Measurements from ENCODE around the gene OR5T3. TPM values are rescaled to one million over a fixed set of nuclear protein-coding genes. Genes with fewer than 3 reads are reported as not detected.
"Not testable (repeated sequence)": the region's sequence is repeated elsewhere in the genome, so short reads cannot be mapped to it uniquely, and the experiment has no call there.

Gene OR5T3
- total RNA-seq (not detected), total RNA-seq (0 reads per million in 2 donors)

GRCh38 chr11:56251954-56252353 lies at the start of gene OR5T3:
OR5T3 (plus strand) TSS chr11:56252254; CDS start chr11:56252254, 0 bp downstream.
- H3K27ac Mint-ChIP-seq, result no peak within 1 kb of the TSS
- no peak for ATAC-seq
- H3K4me3 Mint-ChIP-seq, result no peak within 1 kb of the TSS
- H3K36me3 Mint-ChIP-seq (ENCODE audit: low read depth), result no peaks in the 10 kb centered on the region
- no peaks in the 10 kb centered on the region for H3K27me3 Mint-ChIP-seq
- H3K9me3 ChIP-seq (ENCODE audit: control insufficient read depth, low read length, poor library complexity, severe bottlenecking), result no peaks in the 10 kb centered on the region
- DNase-seq, result no peak
- H3K4me1 Mint-ChIP-seq, result no peaks in the 10 kb centered on the region

GRCh38 chr11:56207790-56208189 lies 44.3 kb upstream of the OR5T3 start:
- ATAC-seq, result no peak
- Mint-ChIP-seq H3K4me3 (no peak overlapping the region), H3K27ac (no peak overlapping the region), H3K4me1 (no peaks in the 10 kb centered on the region), H3K36me3 (ENCODE audit: low read depth) (no peaks in the 10 kb centered on the region), H3K27me3 (no peaks in the 10 kb centered on the region)
- H3K9me3 ChIP-seq (ENCODE audit: control insufficient read depth, low read length, poor library complexity, severe bottlenecking), result no peaks in the 10 kb centered on the region
- no peak for DNase-seq

- Mint-ChIP-seq H3K4me3 (no peak overlapping the region), H3K4me1 (no peaks in the 10 kb centered on the region), H3K27me3 (no peaks in the 10 kb centered on the region), H3K36me3 (ENCODE audit: low read depth) (no peaks in the 10 kb centered on the region), H3K27ac (no peak overlapping the region)
- no peaks in the 10 kb centered on the region for H3K9me3 ChIP-seq (ENCODE audit: control insufficient read depth, low read length, poor library complexity, severe bottlenecking)
- no peak for DNase-seq
- no peak for ATAC-seq
These were observed 37.5 kb upstream of the OR5T3 start for GRCh38 chr11:56214537-56214936.

- H3K4me3 Mint-ChIP-seq; H3K27ac Mint-ChIP-seq; H3K9me3 ChIP-seq (ENCODE audit: control insufficient read depth, low read length, poor library complexity, severe bottlenecking); H3K27me3 Mint-ChIP-seq; H3K4me1 Mint-ChIP-seq; H3K36me3 Mint-ChIP-seq (ENCODE audit: low read depth); ATAC-seq; DNase-seq: not testable (repeated sequence)
These were observed 32.3 kb upstream of the OR5T3 start for GRCh38 chr11:56219735-56220134.

- no peaks in the 10 kb centered on the region for H3K9me3 ChIP-seq (ENCODE audit: control insufficient read depth, low read length, poor library complexity, severe bottlenecking)
- DNase-seq (no peak), ATAC-seq (no peak)
- Mint-ChIP-seq H3K4me3 (no peak within 1 kb of the TSS), H3K4me1 (no peaks in the 10 kb centered on the region), H3K27ac (no peak within 1 kb of the TSS), H3K27me3 (no peaks in the 10 kb centered on the region), H3K36me3 (ENCODE audit: low read depth) (no peaks in the 10 kb centered on the region)
These were observed 17.9 kb upstream of the OR5T3 start, which contains the start of gene OR5T2 for GRCh38 chr11:56234155-56234554. OR5T2 (minus strand) TSS chr11:56234255; CDS start chr11:56233062, 1,193 bp downstream.

GRCh38 chr11:56271092-56271491 lies 19.0 kb downstream of the OR5T3 start:
- Mint-ChIP-seq H3K4me3 (no peak overlapping the region), H3K36me3 (ENCODE audit: low read depth) (no peaks in the 10 kb centered on the region), H3K4me1 (no peaks in the 10 kb centered on the region), H3K27ac (no peak overlapping the region), H3K27me3 (no peaks in the 10 kb centered on the region)
- DNase-seq, result no peak
- no peaks in the 10 kb centered on the region for H3K9me3 ChIP-seq (ENCODE audit: control insufficient read depth, low read length, poor library complexity, severe bottlenecking)
- ATAC-seq, result no peak

GRCh38 chr11:56273854-56274253 lies 21.8 kb downstream of the OR5T3 start, which contains the start of gene OR5T1:
OR5T1 (plus strand) TSS chr11:56274154; CDS start chr11:56275639, 1,485 bp downstream.
- H3K4me3 Mint-ChIP-seq, result no peak within 1 kb of the TSS
- no peaks in the 10 kb centered on the region for H3K9me3 ChIP-seq (ENCODE audit: control insufficient read depth, low read length, poor library complexity, severe bottlenecking)
- no peaks in the 10 kb centered on the region for H3K36me3 Mint-ChIP-seq (ENCODE audit: low read depth)
- no peak for DNase-seq
- H3K27me3 Mint-ChIP-seq, result no peaks in the 10 kb centered on the region
- ATAC-seq, result no peak
- no peak within 1 kb of the TSS for H3K27ac Mint-ChIP-seq
- no peaks in the 10 kb centered on the region for H3K4me1 Mint-ChIP-seq

- Mint-ChIP-seq H3K27me3 (no peaks in the 10 kb centered on the region), H3K36me3 (ENCODE audit: low read depth) (no peaks in the 10 kb centered on the region), H3K4me3 (no peak within 1 kb of the TSS), H3K27ac (no peak within 1 kb of the TSS), H3K4me1 (no peaks in the 10 kb centered on the region)
- DNase-seq (no peak), ATAC-seq (no peak)
- H3K9me3 ChIP-seq (ENCODE audit: control insufficient read depth, low read length, poor library complexity, severe bottlenecking), result no peaks in the 10 kb centered on the region
These were observed 40.1 kb downstream of the OR5T3 start, which contains the start of gene OR8H1 for GRCh38 chr11:56292154-56292553. OR8H1 (minus strand) TSS chr11:56292254; CDS start chr11:56291062, 1,192 bp downstream.

GRCh38 chr11:56296898-56297297 lies 44.8 kb downstream of the OR5T3 start:
- no peak for DNase-seq
- Mint-ChIP-seq H3K4me3 (no peak overlapping the region), H3K4me1 (no peaks in the 10 kb centered on the region), H3K27me3 (no peaks in the 10 kb centered on the region), H3K36me3 (ENCODE audit: low read depth) (no peaks in the 10 kb centered on the region), H3K27ac (no peak overlapping the region)
- ATAC-seq, result no peak
- no peaks in the 10 kb centered on the region for H3K9me3 ChIP-seq (ENCODE audit: control insufficient read depth, low read length, poor library complexity, severe bottlenecking)

Other genes starting within 250 kb of the OR5T3 start
- not detected for gene OR5AS1, start 224.6 kb upstream of the OR5T3 start, total RNA-seq
- not detected for gene OR8I2, start 158.9 kb upstream of the OR5T3 start, total RNA-seq
- not detected for gene OR8H2, start 148.6 kb upstream of the OR5T3 start, total RNA-seq
- gene OR8H3, start 129.9 kb upstream of the OR5T3 start, total RNA-seq, result not detected
- not detected for gene OR8J3, start 112.1 kb upstream of the OR5T3 start, total RNA-seq
- gene OR8K5, start 91.9 kb upstream of the OR5T3 start, total RNA-seq, result not detected
- gene OR5J2, start 75.6 kb upstream of the OR5T3 start, total RNA-seq, result not detected
- not detected for gene OR5T2, start 18.0 kb upstream of the OR5T3 start, total RNA-seq
- not detected for gene OR5T1, start 21.9 kb downstream of the OR5T3 start, total RNA-seq
- not detected for gene OR8H1, start 40.0 kb downstream of the OR5T3 start, total RNA-seq
- not detected for gene OR8K3, start 62.9 kb downstream of the OR5T3 start, total RNA-seq
- not detected for gene OR8K1, start 93.8 kb downstream of the OR5T3 start, total RNA-seq
- gene OR8J1, start 102.0 kb downstream of the OR5T3 start, total RNA-seq, result not detected
- gene OR8U1, start 123.4 kb downstream of the OR5T3 start, total RNA-seq, result not detected
- not detected for gene OR5AL1, start 160.4 kb downstream of the OR5T3 start, total RNA-seq
- gene OR5M3, start 221.1 kb downstream of the OR5T3 start, total RNA-seq, result not detected
- gene OR5M8, start 239.1 kb downstream of the OR5T3 start, total RNA-seq, result not detected